Chondrocyte (in vitro differentiated cells): Measurements from ENCODE around the gene PFDN4. TPM values are rescaled to one million over a fixed set of nuclear protein-coding genes. Genes with fewer than 3 reads are reported as not detected.

Source experiments
- DNase-seq: peaks from one replicate; pipeline ENCODE4 v3.0.0; 2021; ENCODE audit warnings: mixed read lengths, low spot score
- H3K27ac Mint-ChIP-seq: one replicate; pipeline ENCODE4 v1.8.0; 2021; ENCODE audit warnings: mild to moderate bottlenecking, moderate library complexity, mixed read lengths; ENCODE audit not compliant: unreplicated experiment
- H3K27me3 Mint-ChIP-seq: 2 replicates; pipeline ENCODE4 v1.8.0; 2021; ENCODE audit warnings: low read depth, mixed read lengths
- H3K36me3 Mint-ChIP-seq: 2 replicates; pipeline ENCODE4 v1.8.0; 2021; ENCODE audit warnings: low read depth, mixed read lengths
- H3K4me1 Mint-ChIP-seq: 2 replicates; pipeline ENCODE4 v1.8.0; 2021; ENCODE audit warnings: low read depth, mild to moderate bottlenecking, mixed read lengths
- H3K4me3 Mint-ChIP-seq: one replicate; pipeline ENCODE4 v1.8.0; 2021; ENCODE audit warnings: mild to moderate bottlenecking, moderate library complexity, mixed read lengths; ENCODE audit not compliant: unreplicated experiment
- H3K9me3 Mint-ChIP-seq: 2 replicates; pipeline ENCODE4 v1.8.0; 2021; ENCODE audit warnings: low read depth, mixed read lengths
- CTCF ChIP-seq: fragments of 200-600 bp; sonication (generic); IDR thresholded peaks from 2 replicates; pipeline ENCODE4 v1.5.0; 2021; ENCODE audit warnings: antibody characterized with exemption, mild to moderate bottlenecking, moderate library complexity
- total RNA-seq: library from RNA; stranded (reverse); gene quantifications from 3 replicates; pipeline ENCODE4 v1.2.1, GENCODE V29; 2021

The PFDN4 gene
- total RNA-seq, 1 donor from 2014 or later = 18.6 TPM

GRCh38 chr20:54170026-54170471 is 37.8 kb upstream of the PFDN4 start:
- Mint-ChIP-seq H3K27ac (no peak overlapping the region), H3K4me1 (peaks cover 23% of the 10 kb centered on the region)

GRCh38 chr20:54170963-54171362 is 36.9 kb upstream of the PFDN4 start:
- DNase-seq = no peak
- TF ChIP-seq CTCF = no peak
- Mint-ChIP-seq H3K9me3 (no peaks in the 10 kb centered on the region), H3K36me3 (peaks cover 1% of the 10 kb centered on the region), H3K27me3 (peaks cover 72% of the 10 kb centered on the region), H3K27ac (no peak overlapping the region), H3K4me3 (no peak overlapping the region), H3K4me1 (peaks cover 23% of the 10 kb centered on the region)

More at GRCh38 chr20:54170026-54170471, 37.8 kb upstream of the PFDN4 start:
- Mint-ChIP-seq H3K36me3 (no peaks in the 10 kb centered on the region), H3K27me3 (peaks cover 70% of the 10 kb centered on the region), H3K4me3 (no peak overlapping the region), H3K9me3 (no peaks in the 10 kb centered on the region)
- no peak for TF ChIP-seq CTCF
- DNase-seq = no peak

GRCh38 chr20:54172532-54172855 is 35.4 kb upstream of the PFDN4 start:
- no peak for DNase-seq
- no peaks in the 10 kb centered on the region for H3K9me3 Mint-ChIP-seq
- peaks cover 1% of the 10 kb centered on the region for H3K36me3 Mint-ChIP-seq
- H3K27ac Mint-ChIP-seq = no peak overlapping the region
- peaks cover 23% of the 10 kb centered on the region for H3K4me1 Mint-ChIP-seq
- no peak for TF ChIP-seq CTCF
- H3K27me3 Mint-ChIP-seq = peaks cover 69% of the 10 kb centered on the region
- H3K4me3 Mint-ChIP-seq = peak overlapping the region; percentile 61

- Mint-ChIP-seq H3K4me1 (peaks cover 23% of the 10 kb centered on the region), H3K4me3 (peak overlapping the region; percentile 61), H3K27me3 (peaks cover 65% of the 10 kb centered on the region), H3K9me3 (no peaks in the 10 kb centered on the region), H3K27ac (no peak overlapping the region), H3K36me3 (peaks cover 1% of the 10 kb centered on the region)
- TF ChIP-seq CTCF = no peak
- DNase-seq = no peak
These were observed 34.8 kb upstream of the PFDN4 start for GRCh38 chr20:54172856-54173652.

GRCh38 chr20:54173653-54174456 is 34.0 kb upstream of the PFDN4 start, which contains the start of gene CYP24A1:
Gene CYP24A1 (minus strand): TSS chr20:54173986. CDS start chr20:54173579, 407 bp downstream.
- peaks cover 63% of the 10 kb centered on the region for H3K27me3 Mint-ChIP-seq
- no peak for DNase-seq
- no peak within 1 kb of the TSS for H3K27ac Mint-ChIP-seq
- no peaks in the 10 kb centered on the region for H3K9me3 Mint-ChIP-seq
- H3K4me3 Mint-ChIP-seq = peak within 1 kb of the TSS; percentile 61
- no peak for TF ChIP-seq CTCF
- peaks cover 23% of the 10 kb centered on the region for H3K4me1 Mint-ChIP-seq
- H3K36me3 Mint-ChIP-seq = peaks cover 1% of the 10 kb centered on the region
